Measurements from ENCODE around the gene SLC35F1.

Gene SLC35F1

DNA sequence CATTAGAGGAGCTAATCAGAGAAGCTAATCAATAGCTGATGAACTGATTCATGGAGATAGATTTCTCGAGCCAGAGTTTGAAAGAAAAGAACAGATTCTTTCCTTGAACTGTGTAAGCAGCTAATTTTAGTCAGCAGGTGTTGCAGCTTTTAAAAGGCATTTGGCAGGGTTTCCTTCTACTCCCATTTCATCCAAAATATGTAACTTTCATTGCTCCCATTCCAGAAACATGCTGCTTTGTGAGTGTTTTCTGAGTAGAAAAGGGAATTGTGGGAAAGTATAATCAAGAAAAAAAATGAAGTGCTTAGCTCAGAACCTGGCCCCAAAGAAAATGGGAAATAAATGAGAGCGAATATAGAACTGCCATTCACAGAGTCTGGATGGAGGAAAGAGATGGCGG lies 20.8 kb downstream of the SLC35F1 start:
- TF ChIP-seq, protein P1, sequence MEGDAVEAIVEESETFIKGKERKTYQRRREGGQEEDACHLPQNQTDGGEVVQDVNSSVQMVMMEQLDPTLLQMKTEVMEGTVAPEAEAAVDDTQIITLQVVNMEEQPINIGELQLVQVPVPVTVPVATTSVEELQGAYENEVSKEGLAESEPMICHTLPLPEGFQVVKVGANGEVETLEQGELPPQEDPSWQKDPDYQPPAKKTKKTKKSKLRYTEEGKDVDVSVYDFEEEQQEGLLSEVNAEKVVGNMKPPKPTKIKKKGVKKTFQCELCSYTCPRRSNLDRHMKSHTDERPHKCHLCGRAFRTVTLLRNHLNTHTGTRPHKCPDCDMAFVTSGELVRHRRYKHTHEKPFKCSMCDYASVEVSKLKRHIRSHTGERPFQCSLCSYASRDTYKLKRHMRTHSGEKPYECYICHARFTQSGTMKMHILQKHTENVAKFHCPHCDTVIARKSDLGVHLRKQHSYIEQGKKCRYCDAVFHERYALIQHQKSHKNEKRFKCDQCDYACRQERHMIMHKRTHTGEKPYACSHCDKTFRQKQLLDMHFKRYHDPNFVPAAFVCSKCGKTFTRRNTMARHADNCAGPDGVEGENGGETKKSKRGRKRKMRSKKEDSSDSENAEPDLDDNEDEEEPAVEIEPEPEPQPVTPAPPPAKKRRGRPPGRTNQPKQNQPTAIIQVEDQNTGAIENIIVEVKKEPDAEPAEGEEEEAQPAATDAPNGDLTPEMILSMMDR (IDR thresholded peaks at IDR 0.05; ENCODE audit: insufficient read depth, missing control alignments) = no peak
- FAIRE-seq = no peak
- DNase-seq (ENCODE audit: insufficient read length, low spot score) = no peak

DNA sequence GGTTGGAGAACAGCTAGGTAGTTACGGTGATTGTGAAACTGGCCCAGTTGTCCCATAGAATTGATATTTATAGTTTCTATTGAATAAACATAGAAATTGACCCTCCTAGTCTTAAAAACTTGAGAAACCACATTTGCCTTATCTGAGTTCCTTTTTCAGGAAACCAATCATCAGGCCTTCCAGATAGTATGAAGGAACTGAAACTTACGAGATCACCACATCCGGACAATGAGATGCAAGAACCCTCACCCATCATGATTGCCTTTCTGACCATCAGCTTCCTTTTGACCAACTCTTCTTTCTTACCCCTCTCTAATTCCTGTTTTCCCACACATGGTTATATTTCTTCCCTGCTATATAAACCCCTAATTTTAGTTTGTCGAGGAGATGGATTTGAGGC lies 21.8 kb downstream of the SLC35F1 start:
- TF ChIP-seq, protein P1 (IDR thresholded peaks at IDR 0.05; ENCODE audit: insufficient read depth, missing control alignments) = no peak
- FAIRE-seq (no peak), DNase-seq (ENCODE audit: insufficient read length, low spot score) (no peak)

DNA sequence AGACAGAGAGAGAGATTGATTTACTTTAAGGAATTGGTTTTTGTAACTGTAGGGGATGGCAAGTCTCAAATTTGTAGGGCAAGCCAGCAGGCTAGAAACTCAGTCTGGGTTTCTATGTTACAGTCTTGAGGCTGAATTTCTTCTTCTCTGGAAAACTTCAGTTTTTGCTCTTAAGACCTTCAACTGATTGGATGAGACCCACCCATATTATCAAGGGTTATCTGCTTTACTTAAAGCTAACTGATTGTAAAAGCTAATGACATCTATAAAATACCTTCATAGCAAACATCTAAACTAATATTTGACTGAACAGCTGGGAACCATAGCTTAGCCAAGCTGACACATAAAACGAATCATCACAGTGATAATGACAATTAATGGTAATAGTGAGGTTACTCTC lies 22.4 kb downstream of the SLC35F1 start:
- DNase-seq (ENCODE audit: insufficient read length, low spot score) (no peak), FAIRE-seq (no peak)
- TF ChIP-seq, protein P1 (IDR thresholded peaks at IDR 0.05; ENCODE audit: insufficient read depth, missing control alignments) = no peak

DNA sequence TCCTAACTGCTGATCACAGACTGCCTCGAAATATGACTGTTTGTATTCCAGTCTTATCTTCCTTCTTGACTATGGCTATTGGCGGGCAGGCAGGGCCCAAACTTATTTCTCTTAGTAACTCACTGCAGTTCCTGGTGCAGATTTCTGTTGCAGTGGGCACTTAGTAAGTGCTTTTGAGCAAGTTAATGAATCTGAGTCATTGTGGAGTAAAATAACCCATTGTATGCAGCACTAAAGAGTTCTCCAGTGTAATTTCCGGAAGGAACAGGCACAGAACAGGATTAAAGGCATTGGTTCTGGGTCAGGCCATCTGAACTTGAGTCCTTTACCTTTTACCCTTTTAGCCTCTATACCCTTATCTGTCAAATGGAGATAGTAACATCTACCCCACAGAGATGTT lies 23.6 kb downstream of the SLC35F1 start:
- no peak for FAIRE-seq

DNA sequence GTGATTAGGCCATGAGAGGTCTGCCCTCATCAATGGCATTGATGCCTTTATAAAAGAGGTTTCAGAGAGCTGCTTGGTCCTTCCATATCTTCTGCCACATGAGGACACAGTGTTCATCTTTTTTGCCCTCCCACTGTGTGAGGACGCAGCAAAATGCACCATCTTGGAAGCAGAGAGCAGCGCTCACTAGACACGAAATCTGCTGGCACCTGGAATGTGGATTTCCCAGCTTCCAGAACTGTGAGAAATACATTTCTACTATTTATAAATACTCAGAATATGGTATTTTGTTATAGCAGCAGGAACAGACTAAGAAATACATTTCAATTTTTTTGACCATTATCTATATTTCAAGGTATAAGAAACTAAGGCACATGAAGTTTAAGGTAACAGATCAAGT lies 24.9 kb downstream of the SLC35F1 start:
- TF ChIP-seq, protein P1 (IDR thresholded peaks at IDR 0.05; ENCODE audit: insufficient read depth, missing control alignments) = no peak
- FAIRE-seq = no peak

More for the DNA sequence above, 23.6 kb downstream of the SLC35F1 start:
- TF ChIP-seq, protein P1 (IDR thresholded peaks at IDR 0.05; ENCODE audit: insufficient read depth, missing control alignments) = no peak
- DNase-seq (ENCODE audit: insufficient read length, low spot score) = no peak

DNA sequence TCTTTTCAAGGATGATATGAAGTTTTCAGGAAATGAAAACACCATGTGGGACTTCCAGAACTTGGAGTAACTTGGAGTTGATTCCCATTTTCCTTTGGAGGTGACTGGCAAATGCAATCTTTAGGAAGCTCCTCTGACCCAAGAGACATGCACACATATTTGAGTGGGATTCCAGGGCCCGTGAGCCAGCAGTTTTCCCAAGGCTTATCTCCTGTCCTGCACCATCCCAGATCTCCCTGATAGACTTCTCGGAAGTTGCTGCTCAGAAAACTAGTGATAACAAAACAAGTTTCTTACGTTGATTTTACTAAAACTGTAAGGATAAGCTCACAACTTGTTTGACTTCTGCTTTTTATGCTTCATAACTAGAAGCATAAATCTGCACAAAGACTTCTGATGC lies 25.6 kb downstream of the SLC35F1 start:
- DNase-seq (ENCODE audit: insufficient read length, low spot score) (no peak), FAIRE-seq (no peak)
- TF ChIP-seq, protein P1 (IDR thresholded peaks at IDR 0.05; ENCODE audit: insufficient read depth, missing control alignments) = no peak

More for the DNA sequence above, 24.9 kb downstream of the SLC35F1 start:
- DNase-seq (ENCODE audit: insufficient read length, low spot score) = no peak

DNA sequence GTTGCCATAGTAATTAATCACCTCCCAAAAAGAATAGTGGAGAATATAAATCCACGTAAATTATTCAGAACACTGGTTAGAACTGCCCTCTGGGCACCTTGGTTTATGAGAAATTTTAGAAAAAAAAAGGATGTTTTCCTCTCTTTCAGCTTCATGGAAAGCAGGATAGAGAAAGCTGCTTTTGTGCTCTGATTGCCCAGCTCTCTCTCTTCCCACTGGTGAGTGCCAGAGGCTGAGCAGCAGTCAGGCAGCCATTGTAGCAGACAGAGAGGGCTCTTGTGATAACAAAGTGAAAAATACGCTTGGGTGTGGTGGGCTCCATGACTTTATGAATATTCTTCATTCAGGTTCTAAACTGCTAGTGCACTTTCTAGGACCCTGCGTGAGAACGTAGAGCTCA lies 26.4 kb downstream of the SLC35F1 start:
- DNase-seq (ENCODE audit: insufficient read length, low spot score) (no peak), FAIRE-seq (no peak)
- TF ChIP-seq, protein P1 (IDR thresholded peaks at IDR 0.05; ENCODE audit: insufficient read depth, missing control alignments) = no peak
